ENCODE measurements around the gene PPP1R12A.
A peak's percentile ranks its signal among the peaks of the same experiment; 100 is the strongest.

Gene PPP1R12A

DNA sequence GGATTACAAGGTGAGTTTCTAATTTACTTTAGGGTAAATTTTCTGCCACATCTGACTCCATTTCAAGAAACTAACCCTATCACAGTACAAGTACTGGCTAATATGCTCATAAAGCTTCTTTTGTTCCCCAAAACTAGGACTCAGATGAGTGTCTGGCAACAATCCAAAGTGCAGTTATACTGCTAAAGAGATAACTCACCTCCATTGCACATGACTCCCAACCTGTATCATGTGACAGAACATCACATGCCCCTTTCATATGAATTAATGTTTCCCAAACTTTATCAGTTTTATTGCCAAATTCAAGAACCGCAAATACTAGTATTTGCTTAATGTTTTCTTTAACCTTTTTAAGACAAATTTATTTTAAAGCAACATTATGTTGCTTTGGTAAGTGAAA is 3.9 kb upstream of the PPP1R12A start:
- Histone ChIP-seq H3K4me3 (ENCODE audit: low read depth, low read length) (no peak overlapping the region), H3K4me1 (no peaks in the 10 kb centered on the region), H3K4me2 (ENCODE audit: low read length) (no peak overlapping the region), H2AFZ (no peak overlapping the region), H3K9ac (no peak overlapping the region), H3K27me3 (ENCODE audit: control insufficient read depth, insufficient read depth, low read length) (no peaks in the 10 kb centered on the region), H3K9me3 (ENCODE audit: control insufficient read depth, low read length) (no peaks in the 10 kb centered on the region), H3K79me2 (peaks cover 9% of the 10 kb centered on the region), H3K36me3 (ENCODE audit: control insufficient read depth, insufficient read depth, low read length) (no peaks in the 10 kb centered on the region), H3K27ac (no peak overlapping the region)
- TF ChIP-seq, protein P1, sequence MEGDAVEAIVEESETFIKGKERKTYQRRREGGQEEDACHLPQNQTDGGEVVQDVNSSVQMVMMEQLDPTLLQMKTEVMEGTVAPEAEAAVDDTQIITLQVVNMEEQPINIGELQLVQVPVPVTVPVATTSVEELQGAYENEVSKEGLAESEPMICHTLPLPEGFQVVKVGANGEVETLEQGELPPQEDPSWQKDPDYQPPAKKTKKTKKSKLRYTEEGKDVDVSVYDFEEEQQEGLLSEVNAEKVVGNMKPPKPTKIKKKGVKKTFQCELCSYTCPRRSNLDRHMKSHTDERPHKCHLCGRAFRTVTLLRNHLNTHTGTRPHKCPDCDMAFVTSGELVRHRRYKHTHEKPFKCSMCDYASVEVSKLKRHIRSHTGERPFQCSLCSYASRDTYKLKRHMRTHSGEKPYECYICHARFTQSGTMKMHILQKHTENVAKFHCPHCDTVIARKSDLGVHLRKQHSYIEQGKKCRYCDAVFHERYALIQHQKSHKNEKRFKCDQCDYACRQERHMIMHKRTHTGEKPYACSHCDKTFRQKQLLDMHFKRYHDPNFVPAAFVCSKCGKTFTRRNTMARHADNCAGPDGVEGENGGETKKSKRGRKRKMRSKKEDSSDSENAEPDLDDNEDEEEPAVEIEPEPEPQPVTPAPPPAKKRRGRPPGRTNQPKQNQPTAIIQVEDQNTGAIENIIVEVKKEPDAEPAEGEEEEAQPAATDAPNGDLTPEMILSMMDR (IDR thresholded peaks at IDR 0.05): no peak

DNA sequence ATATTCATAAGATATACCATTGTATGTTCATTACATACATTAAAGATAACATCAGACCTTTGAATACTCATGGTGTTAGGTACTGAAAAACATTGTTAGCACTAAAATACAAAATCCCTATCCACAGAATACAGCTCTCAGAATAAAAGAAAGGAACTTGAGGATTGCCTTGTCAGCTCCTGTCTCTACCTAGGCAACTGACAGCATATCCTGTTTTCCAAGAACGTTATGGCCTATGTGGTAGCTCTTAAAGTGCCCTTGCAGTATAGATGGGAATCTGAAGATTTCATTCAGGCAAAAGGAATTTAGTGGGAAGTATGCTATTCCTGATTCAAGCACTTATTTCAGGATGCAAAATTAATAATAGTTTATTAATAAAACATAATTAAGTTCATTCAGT is 1.8 kb upstream of the PPP1R12A start:
- Histone ChIP-seq H3K9me3 (ENCODE audit: control insufficient read depth, low read length) (no peaks in the 10 kb centered on the region), H3K4me3 (ENCODE audit: low read depth, low read length) (no peak overlapping the region), H3K9ac (no peak overlapping the region), H3K36me3 (ENCODE audit: control insufficient read depth, insufficient read depth, low read length) (no peaks in the 10 kb centered on the region), H3K27me3 (ENCODE audit: control insufficient read depth, insufficient read depth, low read length) (no peaks in the 10 kb centered on the region), H3K4me1 (peaks cover 3% of the 10 kb centered on the region), H2AFZ (no peak overlapping the region), H3K79me2 (peaks cover 16% of the 10 kb centered on the region), H3K4me2 (ENCODE audit: low read length) (no peak overlapping the region), H3K27ac (no peak overlapping the region)
- TF ChIP-seq, protein P1 (IDR thresholded peaks at IDR 0.05): no peak

DNA sequence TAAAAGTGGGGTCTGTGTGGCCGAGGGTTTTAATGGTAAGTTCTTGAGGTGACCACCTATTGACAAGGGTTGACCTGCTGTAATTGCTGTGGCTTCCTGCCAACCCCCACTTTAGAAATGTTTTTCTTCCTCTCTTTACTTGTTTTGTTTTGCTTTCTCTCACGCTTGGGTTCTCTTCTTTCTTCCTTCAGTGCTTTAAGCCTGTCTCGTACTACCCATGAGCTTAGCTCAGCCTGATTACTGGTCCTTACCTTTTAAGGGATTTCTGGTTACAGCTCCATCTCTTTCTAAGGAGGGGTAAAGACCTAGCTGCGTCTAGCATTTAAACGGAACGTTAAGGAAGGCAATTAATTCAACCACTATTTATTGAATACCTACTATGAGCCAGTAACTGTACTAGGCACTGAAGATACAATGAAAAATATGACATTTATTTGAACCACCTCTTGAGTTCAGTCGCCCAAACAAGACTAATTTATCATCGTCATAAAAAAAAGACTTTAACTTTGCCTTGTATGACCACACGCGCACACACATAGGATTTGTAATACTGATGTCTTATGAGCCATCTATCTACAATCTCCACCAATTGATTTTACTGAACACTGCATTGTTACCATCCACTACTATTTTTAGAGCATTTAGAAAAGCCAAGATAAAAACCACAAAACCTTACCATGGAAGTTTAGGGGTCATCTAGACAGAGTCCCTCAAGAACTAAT is 888 bp upstream of the PPP1R12A start:
- H3K9me3 ChIP-seq (ENCODE audit: control insufficient read depth, low read length): no peaks in the 10 kb centered on the region
- no peak overlapping the region for H3K9ac ChIP-seq
- H3K4me2 ChIP-seq (ENCODE audit: low read length): peak overlapping the region; percentile 68
- no peaks in the 10 kb centered on the region for H3K27me3 ChIP-seq (ENCODE audit: control insufficient read depth, insufficient read depth, low read length)
- peak overlapping the region; percentile 96 for H3K4me3 ChIP-seq (ENCODE audit: low read depth, low read length)
- TF ChIP-seq, protein P1 (IDR thresholded peaks at IDR 0.05): no peak
- peaks cover 16% of the 10 kb centered on the region for H3K79me2 ChIP-seq
- H2AFZ ChIP-seq: peak overlapping the region; percentile 90
- H3K4me1 ChIP-seq: peaks cover 4% of the 10 kb centered on the region
- no peaks in the 10 kb centered on the region for H3K36me3 ChIP-seq (ENCODE audit: control insufficient read depth, insufficient read depth, low read length)
- H3K27ac ChIP-seq: peak overlapping the region; percentile 92

GRCh38 chr12:79934281-79935020 is 446 bp downstream of the PPP1R12A start:
- TF ChIP-seq, protein P1 (IDR thresholded peaks at IDR 0.05): no peak
- Histone ChIP-seq H3K79me2 (peaks cover 24% of the 10 kb centered on the region), H3K4me2 (ENCODE audit: low read length) (peak overlapping the region; percentile 71), H3K27ac (peak overlapping the region; percentile 92), H3K4me1 (peaks cover 4% of the 10 kb centered on the region), H3K4me3 (ENCODE audit: low read depth, low read length) (peak overlapping the region; percentile 96), H3K27me3 (ENCODE audit: control insufficient read depth, insufficient read depth, low read length) (no peaks in the 10 kb centered on the region), H3K9ac (peak overlapping the region; percentile 79), H3K9me3 (ENCODE audit: control insufficient read depth, low read length) (no peaks in the 10 kb centered on the region), H2AFZ (peak overlapping the region; percentile 90), H3K36me3 (ENCODE audit: control insufficient read depth, insufficient read depth, low read length) (no peaks in the 10 kb centered on the region)
